ENCODE measurements around the gene EFCAB9. TPM values are rescaled to one million over a fixed set of nuclear protein-coding genes. Genes with fewer than 3 reads are reported as not detected.

The EFCAB9 gene
- polyA plus RNA-seq, 3 donors = not detected

GRCh38 chr5:172248637-172249036 is 54.7 kb downstream of the EFCAB9 start:
- Histone ChIP-seq H3K79me2 (ENCODE audit: insufficient read depth, low read length) (no peaks in the 10 kb centered on the region), H3K36me3 (replicated peaks in 1 of 2; ENCODE audit: control insufficient read depth in 1 of 2, insufficient read depth in 2 of 2, low read length in 2 of 2) (no peaks in the 10 kb centered on the region), H3K4me3 (replicated peaks in 1 of 3; ENCODE audit: low read depth in 2 of 3, low read length in 3 of 3) (no peak overlapping the region), H2AFZ (ENCODE audit: insufficient read depth, low read depth, low read length, poor library complexity, severe bottlenecking) (no peak overlapping the region), H3K4me1 (ENCODE audit: control insufficient read depth in 1 of 2, insufficient read depth in 2 of 2, low read length in 2 of 2) (no peaks in the 10 kb centered on the region), H4K20me1 (ENCODE audit: insufficient read depth, low read length) (no peaks in the 10 kb centered on the region), H3K9ac (ENCODE audit: insufficient read depth, low read length, poor library complexity, severe bottlenecking) (no peak overlapping the region), H3K9me3 (replicated peaks in 1 of 2; ENCODE audit: control insufficient read depth in 1 of 2, insufficient read depth in 1 of 2, low read length in 2 of 2) (peaks cover 13 to 19% of the 10 kb centered on the region in 2 donors), H3K27ac (ENCODE audit: low read depth in 1 of 2, low read length in 2 of 2) (no peak overlapping the region), H3K4me2 (replicated peaks; ENCODE audit: extremely low read depth, low read length, poor library complexity, severe bottlenecking) (no peak overlapping the region), H3K27me3 (ENCODE audit: control insufficient read depth in 2 of 2, insufficient read depth in 2 of 2, low read length in 2 of 2) (no peaks in the 10 kb centered on the region)
- Mint-ChIP-seq H3K4me1 (no peaks in the 10 kb centered on the region), H3K27me3 (ENCODE audit: low read depth in 3 of 3) (peaks cover 0 to under 1% (median 0%) of the 10 kb centered on the region in 3 donors), H3K4me3 (no peak overlapping the region), H3K9me3 (peaks cover 9 to 29% (median 24%) of the 10 kb centered on the region in 7 donors), H3K27ac (peak overlapping the region in 1 of 7 donors; percentile 81), H3K36me3 (peaks cover 8 to 18% of the 10 kb centered on the region in 2 donors)
- intact Hi-C loops (cut with micrococcal nuclease) = no loop called here
- no peak for DNase-seq
- WGBS (ENCODE audit: insufficient coverage) = no CpG with 5 or more reads among the region's 2 CpGs
- no peak for TF ChIP-seq CTCF (IDR thresholded peaks at IDR 0.05)

- no peaks in the 10 kb centered on the region for H3K79me2 ChIP-seq (ENCODE audit: insufficient read depth, low read length)
- H3K4me3 ChIP-seq (replicated peaks in 1 of 3; ENCODE audit: low read depth in 2 of 3, low read length in 3 of 3) = no peak overlapping the region
- no peaks in the 10 kb centered on the region for H4K20me1 ChIP-seq (ENCODE audit: insufficient read depth, low read length)
- Mint-ChIP-seq H3K4me1 (no peaks in the 10 kb centered on the region), H3K27me3 (ENCODE audit: low read depth in 3 of 3) (peaks cover 0 to 1% (median 0%) of the 10 kb centered on the region in 3 donors), H3K9me3 (peaks cover 12 to 39% (median 29%) of the 10 kb centered on the region in 7 donors), H3K27ac (no peak overlapping the region), H3K36me3 (peaks cover 13 to 20% of the 10 kb centered on the region in 2 donors), H3K4me3 (no peak overlapping the region)
- no peak overlapping the region for H3K27ac ChIP-seq (ENCODE audit: low read depth in 1 of 2, low read length in 2 of 2)
- WGBS (ENCODE audit: insufficient coverage) = no CpG with 5 or more reads among the region's 1 CpG
- no peaks in the 10 kb centered on the region for H3K27me3 ChIP-seq (ENCODE audit: control insufficient read depth in 2 of 2, insufficient read depth in 2 of 2, low read length in 2 of 2)
- H3K9ac ChIP-seq (ENCODE audit: insufficient read depth, low read length, poor library complexity, severe bottlenecking) = no peak overlapping the region
- intact Hi-C loops (cut with micrococcal nuclease) = no loop called here
- H3K36me3 ChIP-seq (replicated peaks in 1 of 2; ENCODE audit: control insufficient read depth in 1 of 2, insufficient read depth in 2 of 2, low read length in 2 of 2) = no peaks in the 10 kb centered on the region
- no peak for DNase-seq
- H3K4me1 ChIP-seq (ENCODE audit: control insufficient read depth in 1 of 2, insufficient read depth in 2 of 2, low read length in 2 of 2) = no peaks in the 10 kb centered on the region
- peaks cover 22 to 25% of the 10 kb centered on the region in 2 donors for H3K9me3 ChIP-seq (replicated peaks in 1 of 2; ENCODE audit: control insufficient read depth in 1 of 2, insufficient read depth in 1 of 2, low read length in 2 of 2)
- H3K4me2 ChIP-seq (replicated peaks; ENCODE audit: extremely low read depth, low read length, poor library complexity, severe bottlenecking) = no peak overlapping the region
- no peak overlapping the region for H2AFZ ChIP-seq (ENCODE audit: insufficient read depth, low read depth, low read length, poor library complexity, severe bottlenecking)
- TF ChIP-seq CTCF (IDR thresholded peaks at IDR 0.05) = no peak
These were observed 57.4 kb downstream of the EFCAB9 start for GRCh38 chr5:172251419-172251818.

All from CD14-positive monocyte (primary cell).